ENCODE measurements around the gene EVPL. TPM values are rescaled to one million over a fixed set of nuclear protein-coding genes. Genes with fewer than 3 reads are reported as not detected.

The EVPL gene
- total and polyA plus RNA-seq, 2 donors (not counting 3 experiments of a cell fraction or from before 2014, with no cell fraction given) = not detected

DNA sequence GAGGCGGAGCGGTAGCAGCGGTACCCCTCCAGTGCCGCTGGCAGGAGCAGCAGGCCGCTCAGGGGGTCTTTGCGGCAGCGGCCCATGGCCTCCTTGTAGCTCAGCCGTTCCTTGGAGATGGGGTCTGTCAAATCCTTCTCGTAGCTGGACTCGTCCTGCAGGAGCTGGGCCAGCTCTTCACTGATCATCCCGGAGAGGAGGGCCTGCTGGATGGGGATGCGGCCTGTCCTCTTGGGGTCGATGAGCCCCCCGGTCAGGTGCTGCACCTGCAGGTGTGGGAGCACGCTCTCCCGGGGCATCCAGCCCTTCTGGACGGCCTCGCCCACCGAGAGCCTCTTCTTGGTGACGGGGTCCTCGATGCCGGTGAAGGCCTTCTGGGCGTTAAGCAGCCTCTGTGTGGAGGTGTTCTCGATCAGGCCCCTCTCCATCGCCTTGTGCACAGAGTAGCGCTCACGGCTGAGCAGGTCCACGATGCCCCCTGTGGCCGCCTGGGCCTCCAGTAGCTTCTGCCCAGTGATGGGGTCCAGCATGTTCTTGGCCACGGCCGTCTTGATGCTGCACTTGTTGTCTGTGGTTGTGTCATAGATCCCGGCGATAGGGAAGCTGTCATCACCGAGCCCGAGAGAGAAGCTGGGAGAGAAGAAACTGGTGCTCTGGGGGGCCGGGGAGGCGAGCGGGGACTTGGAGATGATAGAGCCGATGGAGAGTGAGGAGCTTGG is 19.8 kb downstream of the EVPL start:
- H3K9me3 ChIP-seq (replicated peaks; ENCODE audit: control insufficient read depth, insufficient read depth, low read length) = no peaks in the 10 kb centered on the region
- dilution Hi-C loops (cut with MboI; ENCODE audit: extremely low pct_ligation_motif_present, low sequenced_read_pairs) (no loop called here), intact Hi-C loops (cut with micrococcal nuclease) (loop anchor here (10.0 kb wide), 1 partner anchor 232 kb away; a partner anchor contains a TSS)
- H3K9me1 ChIP-seq (replicated peaks; ENCODE audit: control insufficient read depth, extremely low read depth, insufficient read depth, low read length) = no peaks in the 10 kb centered on the region
- DNase-seq (ENCODE audit: low read depth, low spot score) (no peak), FAIRE-seq (no peak)
- TF ChIP-seq FOS (IDR thresholded peaks at IDR 0.05; ENCODE audit: borderline replicate concordance, insufficient read depth, low read length) (no peak), POLR2AphosphoS5 (IDR thresholded peaks at IDR 0.05; ENCODE audit: insufficient read depth, low read depth, low read length) (no peak), EZH2 (IDR thresholded peaks at IDR 0.05; ENCODE audit: borderline replicate concordance, low read depth, low read length, severe bottlenecking) (no peak)
- TF ChIP-seq, protein P1, sequence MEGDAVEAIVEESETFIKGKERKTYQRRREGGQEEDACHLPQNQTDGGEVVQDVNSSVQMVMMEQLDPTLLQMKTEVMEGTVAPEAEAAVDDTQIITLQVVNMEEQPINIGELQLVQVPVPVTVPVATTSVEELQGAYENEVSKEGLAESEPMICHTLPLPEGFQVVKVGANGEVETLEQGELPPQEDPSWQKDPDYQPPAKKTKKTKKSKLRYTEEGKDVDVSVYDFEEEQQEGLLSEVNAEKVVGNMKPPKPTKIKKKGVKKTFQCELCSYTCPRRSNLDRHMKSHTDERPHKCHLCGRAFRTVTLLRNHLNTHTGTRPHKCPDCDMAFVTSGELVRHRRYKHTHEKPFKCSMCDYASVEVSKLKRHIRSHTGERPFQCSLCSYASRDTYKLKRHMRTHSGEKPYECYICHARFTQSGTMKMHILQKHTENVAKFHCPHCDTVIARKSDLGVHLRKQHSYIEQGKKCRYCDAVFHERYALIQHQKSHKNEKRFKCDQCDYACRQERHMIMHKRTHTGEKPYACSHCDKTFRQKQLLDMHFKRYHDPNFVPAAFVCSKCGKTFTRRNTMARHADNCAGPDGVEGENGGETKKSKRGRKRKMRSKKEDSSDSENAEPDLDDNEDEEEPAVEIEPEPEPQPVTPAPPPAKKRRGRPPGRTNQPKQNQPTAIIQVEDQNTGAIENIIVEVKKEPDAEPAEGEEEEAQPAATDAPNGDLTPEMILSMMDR (IDR thresholded peaks at IDR 0.05; ENCODE audit: extremely low read depth in 1 of 2, insufficient read depth in 1 of 2, low read depth in 1 of 2, low read length in 2 of 2) = no peak
- POLR2A ChIA-PET = no interaction called here
- H3K4me2 ChIP-seq (ENCODE audit: insufficient read depth, low read length) = no peak overlapping the region
- no peak overlapping the region for H3K27ac ChIP-seq (ENCODE audit: insufficient read depth, low read depth, low read length)
- H4K20me1 ChIP-seq (replicated peaks; ENCODE audit: control insufficient read depth, extremely low read depth, insufficient read depth, low read length) = no peaks in the 10 kb centered on the region
- H3K36me3 ChIP-seq (ENCODE audit: control insufficient read depth in 2 of 2, extremely low read depth in 1 of 2, insufficient read depth in 2 of 2, low read length in 2 of 2) = no peaks in the 10 kb centered on the region
- H3K27me3 ChIP-seq (ENCODE audit: control insufficient read depth in 2 of 2, insufficient read depth in 2 of 2, low read length in 2 of 2) = no peaks in the 10 kb centered on the region
- BruUV-seq (replicated peaks) = no TSS peak
- no peak overlapping the region for H2AFZ ChIP-seq (ENCODE audit: low read depth, low read length)
- H3K79me2 ChIP-seq (ENCODE audit: control insufficient read depth, insufficient read depth, low read length) = no peaks in the 10 kb centered on the region
- no peak overlapping the region for H3K9ac ChIP-seq (replicated peaks; ENCODE audit: extremely low read depth, insufficient read depth, low read length)
- CTCF ChIA-PET = interaction anchor here (1.1 to 4.6 kb wide), 4 partner anchors 8 to 109 kb away, joined by 3 to 35 read pairs (median 10); partner anchors contain the start of genes CDK3, FBF1 and MRPL38
- no peak overlapping the region for H3K4me3 ChIP-seq (replicated peaks in 1 of 3; ENCODE audit: insufficient read depth in 1 of 3, low read depth in 1 of 3, low read length in 3 of 3)
- no peaks in the 10 kb centered on the region for H3K4me1 ChIP-seq (ENCODE audit: control insufficient read depth, extremely low read depth, insufficient read depth, low read length)
